GM12891 (cell line): ENCODE data around the gene WDHD1.

Experiments
- POLR2A ChIP-seq: IDR thresholded peaks from 2 replicates; pipeline ENCODE4 v1.6.1; 2011; ENCODE audit warnings: low read depth, low read length, control low read depth
- POLR2AphosphoS5 ChIP-seq: IDR thresholded peaks from 2 replicates; pipeline ENCODE4 v1.6.1; 2011; ENCODE audit warnings: low read depth, low read length, control low read depth
- POU2F2 ChIP-seq: IDR thresholded peaks from 2 replicates; pipeline ENCODE4 v1.6.1; 2011; ENCODE audit warnings: low read depth, mild to moderate bottlenecking, control low read depth, low read length, moderate library complexity
- SPI1 ChIP-seq: IDR thresholded peaks from 2 replicates; pipeline ENCODE4 v1.6.1; 2011; ENCODE audit warnings: low read depth, low read length, control low read depth

GRCh38 chr14:54944737-54945391, 82.0 kb downstream of the WDHD1 start:
- TF ChIP-seq POLR2A (no peak), POLR2AphosphoS5 (no peak), SPI1 (no peak), POU2F2 (no peak)
